Esophagus squamous epithelium (tissue), 5 donors: ENCODE measurements around the gene PHGDH. TPM values are rescaled to one million over a fixed set of nuclear protein-coding genes. Genes with fewer than 3 reads are reported as not detected.
"Not testable (repeated sequence)": the region's sequence is repeated elsewhere in the genome, so short reads cannot be mapped to it uniquely, and the experiment has no call there.

ENCODE experiments used
- DNase-seq: peaks from one replicate; lab custom pipeline; 2025; lab: John Stamatoyannopoulos, UW
- H3K27ac ChIP-seq, 4 donors: fragments of 200-600 bp; sonication (generic); one replicate each; pipeline ENCODE4 v1.5.1; 2016 to 2019; ENCODE audit warnings: mild to moderate bottlenecking in 1 of 4
- H3K27me3 ChIP-seq, 4 donors: fragments of 200-600 bp; sonication (generic); 1 replicate in 3 of 4; 2 replicates in 1 of 4; pipeline versions ENCODE4 v1.5.1 to v1.6.0; 2017 to 2021; ENCODE audit warnings: antibody characterized with exemption in 1 of 4
- H3K36me3 ChIP-seq, 3 donors: fragments of 200-600 bp; sonication (generic); one replicate each; pipeline ENCODE4 v1.5.1; 2016 to 2019
- H3K4me1 ChIP-seq, 3 donors: fragments of 200-600 bp; sonication (generic); one replicate each; pipeline ENCODE4 v1.5.1; 2017 to 2019
- H3K4me3 ChIP-seq, 4 donors: fragments of 200-600 bp; sonication (generic); 1 replicate in 3 of 4; 2 replicates in 1 of 4; pipeline ENCODE4 v1.5.1; 2016 to 2019; ENCODE audit warnings: mild to moderate bottlenecking in 2 of 4, moderate library complexity in 1 of 4
- H3K9me3 ChIP-seq, 3 donors: fragments of 200-600 bp; sonication (generic); one replicate each; pipeline ENCODE4 v1.5.1; 2016 to 2019
- POLR2A ChIP-seq, 4 donors: fragments of 450-650 bp; IDR thresholded peaks; one replicate each; pipeline ENCODE4 v1.6.1; 2017; ENCODE audit warnings: antibody characterized with exemption in 4 of 4, mild to moderate bottlenecking in 4 of 4, moderate library complexity in 3 of 4
- WGBS, 2 donors: methylation state at CpG; one replicate each; pipeline ENCODE4 v1.1.5; 2018; 5-methylcytosine and 5-hydroxymethylcytosine counted together
- intact Hi-C: fragments of 100-400 bp; cut with DNase I; formaldehyde crosslinking; loops from one replicate; pipeline ENCODE4 v1.15.0; 2022
- total RNA-seq, 4 donors: library from RNA; depleted of rRNA; stranded (reverse); fragments of >200 nt; gene quantifications; one replicate each; pipeline ENCODE4 v1.1.0, GENCODE V29; 2016
- TF ChIP-seq, protein P1 (sequence below), 6 experiments: fragments of 450-650 bp in 4 of 6; fragments of 200-600 bp in 2 of 6; sonication (generic) in 2 of 6; IDR thresholded peaks; one replicate each; pipeline ENCODE4 v1.5.1; 2016 to 2019; ENCODE audit warnings: antibody characterized with exemption in 6 of 6, mild to moderate bottlenecking in 4 of 6, moderate library complexity in 4 of 6
- donor health status: DM: yes; HTN: yes; CAD: no.

The PHGDH gene
- total RNA-seq, 4 donors from 2014 or later: 34.5 to 89.7 (median 43.2) TPM

GRCh38 chr1:119703666-119704450, 7.9 kb upstream of the PHGDH start:
- intact Hi-C loops: no loop called here
- Histone ChIP-seq H3K27me3 (no peaks in the 10 kb centered on the region), H3K36me3 (no peaks in the 10 kb centered on the region), H3K4me1 (no peaks in the 10 kb centered on the region), H3K9me3 (peaks cover 0 to 12% (median 7%) of the 10 kb centered on the region in 3 donors), H3K4me3 (no peak overlapping the region), H3K27ac (no peak overlapping the region)
- DNase-seq: no peak
- TF ChIP-seq, protein P1, sequence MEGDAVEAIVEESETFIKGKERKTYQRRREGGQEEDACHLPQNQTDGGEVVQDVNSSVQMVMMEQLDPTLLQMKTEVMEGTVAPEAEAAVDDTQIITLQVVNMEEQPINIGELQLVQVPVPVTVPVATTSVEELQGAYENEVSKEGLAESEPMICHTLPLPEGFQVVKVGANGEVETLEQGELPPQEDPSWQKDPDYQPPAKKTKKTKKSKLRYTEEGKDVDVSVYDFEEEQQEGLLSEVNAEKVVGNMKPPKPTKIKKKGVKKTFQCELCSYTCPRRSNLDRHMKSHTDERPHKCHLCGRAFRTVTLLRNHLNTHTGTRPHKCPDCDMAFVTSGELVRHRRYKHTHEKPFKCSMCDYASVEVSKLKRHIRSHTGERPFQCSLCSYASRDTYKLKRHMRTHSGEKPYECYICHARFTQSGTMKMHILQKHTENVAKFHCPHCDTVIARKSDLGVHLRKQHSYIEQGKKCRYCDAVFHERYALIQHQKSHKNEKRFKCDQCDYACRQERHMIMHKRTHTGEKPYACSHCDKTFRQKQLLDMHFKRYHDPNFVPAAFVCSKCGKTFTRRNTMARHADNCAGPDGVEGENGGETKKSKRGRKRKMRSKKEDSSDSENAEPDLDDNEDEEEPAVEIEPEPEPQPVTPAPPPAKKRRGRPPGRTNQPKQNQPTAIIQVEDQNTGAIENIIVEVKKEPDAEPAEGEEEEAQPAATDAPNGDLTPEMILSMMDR (IDR thresholded peaks at IDR 0.05): no peak
- TF ChIP-seq POLR2A (IDR thresholded peaks at IDR 0.05): no peak
- WGBS, 2 donors: 63 to 68% methylated on average over 6 of the region's 6 CpGs

DNA sequence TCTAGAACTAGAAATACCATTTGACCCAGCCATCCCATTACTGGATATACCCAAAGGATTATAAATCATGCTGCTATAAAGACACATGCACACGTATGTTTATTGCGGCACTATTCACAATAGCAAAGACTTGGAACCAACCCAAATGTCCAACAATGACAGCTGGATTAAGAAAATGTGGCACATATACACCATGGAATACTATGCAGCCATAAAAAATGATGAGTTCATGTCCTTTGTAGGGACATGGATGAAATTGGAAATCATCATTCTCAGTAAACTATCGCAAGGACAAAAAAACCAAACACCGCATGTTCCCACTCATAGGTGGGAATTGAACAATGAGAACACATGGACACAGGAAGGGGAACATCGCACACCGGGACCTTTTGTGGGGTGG, 5.1 kb upstream of the PHGDH start:
- H3K36me3 ChIP-seq, H3K27ac ChIP-seq, H3K4me3 ChIP-seq, H3K4me1 ChIP-seq, H3K9me3 ChIP-seq, intact Hi-C loops, H3K27me3 ChIP-seq, DNase-seq: not testable (repeated sequence)
- 89 to 97% methylated on average over 6 of the region's 6 CpGs for WGBS, 2 donors

GRCh38 chr1:119711356-119711803, 354 bp upstream of the PHGDH start:
- Histone ChIP-seq H3K27ac (peak overlapping the region in 3 of 4 donors; percentile 86 to 88 (median 87)), H3K4me1 (peaks cover 10 to 47% (median 22%) of the 10 kb centered on the region in 3 donors), H3K27me3 (peaks cover 0 to 12% (median 0%) of the 10 kb centered on the region in 4 donors), H3K4me3 (peak overlapping the region; percentile 49 to 72 (median 64))
- intact Hi-C loops, DNase-seq, H3K9me3 ChIP-seq, H3K36me3 ChIP-seq: not testable (repeated sequence)
- 13 to 17% methylated on average over 8 to 9 of the region's 10 CpGs for WGBS, 2 donors

DNA sequence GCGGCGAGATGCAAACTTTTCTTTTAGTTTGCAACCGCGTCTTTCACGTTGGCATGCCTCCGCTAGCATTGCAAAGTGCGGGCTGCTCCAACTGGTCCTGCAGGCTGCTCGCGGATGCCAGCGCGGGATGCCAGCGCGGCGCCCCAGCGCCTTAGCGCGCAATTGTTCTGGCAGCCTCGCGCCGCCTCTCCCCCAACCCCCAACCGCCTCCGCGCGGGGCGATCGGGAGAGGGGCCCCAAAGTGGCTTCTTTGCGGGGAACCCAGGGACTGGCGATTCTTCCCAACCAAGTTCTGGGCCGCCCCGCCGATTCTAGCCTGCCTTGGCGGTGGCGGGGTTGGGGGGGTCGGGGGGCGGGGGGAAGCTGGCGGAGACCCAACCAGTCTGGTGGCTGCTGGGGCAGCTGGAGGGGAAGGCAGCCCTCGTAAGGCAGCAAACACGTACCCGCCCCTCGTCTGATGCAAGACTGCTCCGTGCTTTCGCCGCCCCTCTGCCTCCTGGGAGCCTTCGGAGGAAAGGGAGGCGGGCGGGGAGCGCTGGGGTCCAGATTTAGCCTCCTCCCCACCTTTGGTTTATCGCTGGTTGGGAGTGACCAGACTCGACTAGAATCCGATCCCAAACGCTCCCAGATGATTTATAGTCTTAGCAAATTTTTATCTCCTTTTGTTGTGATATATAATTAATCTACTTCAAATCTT, 756 bp downstream of the PHGDH start:
- H3K27me3 ChIP-seq: peaks cover 0 to 12% (median 0%) of the 10 kb centered on the region in 4 donors
- DNase-seq: no peak
- peak overlapping the region; percentile 65 to 88 (median 86) for H3K27ac ChIP-seq
- intact Hi-C loops: no loop called here
- TF ChIP-seq POLR2A (IDR thresholded peaks at IDR 0.05): peak in 1 of 4 donors; percentile 25
- TF ChIP-seq, protein P1 (IDR thresholded peaks at IDR 0.05): no peak
- H3K36me3 ChIP-seq: no peaks in the 10 kb centered on the region
- no peaks in the 10 kb centered on the region for H3K9me3 ChIP-seq
- peaks cover 10 to 47% (median 22%) of the 10 kb centered on the region in 3 donors for H3K4me1 ChIP-seq
- H3K4me3 ChIP-seq: peak overlapping the region; percentile 49 to 72 (median 64)
- WGBS, 2 donors: 0 to 1% methylated on average over 9 to 19 of the region's 51 CpGs

- Histone ChIP-seq H3K9me3 (no peaks in the 10 kb centered on the region), H3K27me3 (peaks cover 0 to 12% (median 0%) of the 10 kb centered on the region in 4 donors), H3K4me3 (peak overlapping the region; percentile 49 to 72 (median 64)), H3K4me1 (peaks cover 10 to 47% (median 22%) of the 10 kb centered on the region in 3 donors), H3K36me3 (no peaks in the 10 kb centered on the region), H3K27ac (peak overlapping the region; percentile 65 to 88 (median 86))
- intact Hi-C loops: no loop called here
- TF ChIP-seq POLR2A (IDR thresholded peaks at IDR 0.05): no peak
- TF ChIP-seq, protein P1 (IDR thresholded peaks at IDR 0.05): no peak
- no peak for DNase-seq
- WGBS, 2 donors: 30 to 42% methylated on average over 14 to 17 of the region's 17 CpGs
These were observed 1.5 kb downstream of the PHGDH start for GRCh38 chr1:119713039-119713748.
